GM18867 (cell line): Measurements from ENCODE around the gene SNRNP40.
"Not testable (repeated sequence)": the region's sequence is repeated elsewhere in the genome, so short reads cannot be mapped to it uniquely, and the experiment has no call there.

Experiments used
- ATAC-seq: cut with Tn5 transposase; IDR thresholded peaks from one replicate; pipeline ENCODE4 v1.9.1; 2021; ENCODE audit warnings: mild to moderate bottlenecking, moderate library complexity; ENCODE audit not compliant: unreplicated experiment

The SNRNP40 gene

DNA sequence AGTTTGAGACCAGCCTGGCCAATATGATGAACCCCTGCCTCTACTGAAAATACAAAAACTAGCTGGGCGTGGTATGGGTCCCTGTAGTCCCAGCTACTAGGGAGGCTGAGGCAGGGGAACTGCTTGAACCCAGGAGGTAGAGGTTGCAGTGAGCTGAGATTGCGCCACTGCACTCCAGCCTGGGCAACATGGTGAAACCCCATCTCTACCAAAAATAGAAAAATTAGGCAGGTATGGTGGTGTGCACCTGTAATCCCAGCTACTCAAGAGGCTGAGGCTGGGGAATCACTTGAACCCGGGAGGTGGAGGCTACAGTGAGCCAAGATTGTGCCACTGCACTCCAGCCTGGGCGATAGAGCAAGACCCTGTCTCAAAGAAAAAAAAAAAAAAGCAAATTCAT, 8.8 kb downstream of the SNRNP40 start:
- not testable (repeated sequence) for ATAC-seq

DNA sequence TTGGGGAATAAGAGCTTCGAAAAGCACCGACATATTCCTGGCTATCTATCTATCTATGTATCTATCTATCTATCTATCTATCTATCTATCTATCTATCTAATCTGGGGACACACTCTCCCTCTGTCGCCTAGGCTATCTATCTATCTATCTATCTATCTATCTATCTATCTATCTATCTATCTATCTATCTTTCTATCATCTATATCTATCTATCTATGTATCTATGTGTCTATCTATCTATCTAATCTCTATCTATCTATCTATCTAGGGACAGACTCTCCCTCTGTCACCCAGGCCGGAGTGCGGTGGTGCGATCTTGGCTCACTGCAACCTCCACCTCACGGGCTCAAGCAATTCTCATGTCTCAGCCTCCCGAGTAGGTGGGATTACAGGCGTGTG, 14.2 kb downstream of the SNRNP40 start:
- ATAC-seq = not testable (repeated sequence)

DNA sequence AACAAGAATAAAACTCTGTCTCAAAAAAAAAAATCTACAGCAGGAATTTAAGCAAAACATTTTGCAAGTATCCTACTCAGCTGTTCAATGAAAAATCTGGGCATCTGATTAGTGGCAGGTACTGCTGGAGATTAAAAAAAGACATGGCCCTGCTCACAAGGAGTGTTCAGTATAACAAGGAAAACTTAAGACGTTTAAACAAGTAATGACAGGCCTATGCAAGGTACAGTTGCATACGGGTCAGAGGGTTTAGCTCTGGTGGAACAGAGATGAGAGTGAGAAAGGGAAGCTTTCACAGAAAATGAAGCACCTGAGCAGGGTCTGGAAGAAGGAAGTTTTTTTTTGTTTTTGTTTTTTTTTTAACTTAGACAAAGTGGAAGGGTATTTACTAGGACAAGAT, 23.0 kb downstream of the SNRNP40 start:
- no peak for ATAC-seq

DNA sequence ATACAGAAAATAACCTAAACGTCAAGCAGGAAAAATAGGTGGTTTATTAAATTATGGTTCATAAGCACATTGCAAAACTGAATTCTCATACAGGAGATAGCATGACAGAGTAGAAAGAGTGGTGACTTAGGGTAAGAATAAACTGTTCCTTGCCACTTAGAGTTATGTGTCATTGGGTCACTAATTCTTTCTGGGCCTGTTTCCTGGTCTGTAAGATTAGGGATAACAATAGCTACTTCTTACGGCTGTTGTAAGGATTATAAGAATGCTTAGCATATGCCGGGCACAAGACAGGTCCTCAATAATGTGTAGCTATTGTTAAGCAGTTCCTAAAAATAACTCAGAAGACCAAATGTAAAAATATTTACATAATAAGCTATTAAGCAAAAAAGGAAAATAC, 24.2 kb downstream of the SNRNP40 start:
- no peak for ATAC-seq

DNA sequence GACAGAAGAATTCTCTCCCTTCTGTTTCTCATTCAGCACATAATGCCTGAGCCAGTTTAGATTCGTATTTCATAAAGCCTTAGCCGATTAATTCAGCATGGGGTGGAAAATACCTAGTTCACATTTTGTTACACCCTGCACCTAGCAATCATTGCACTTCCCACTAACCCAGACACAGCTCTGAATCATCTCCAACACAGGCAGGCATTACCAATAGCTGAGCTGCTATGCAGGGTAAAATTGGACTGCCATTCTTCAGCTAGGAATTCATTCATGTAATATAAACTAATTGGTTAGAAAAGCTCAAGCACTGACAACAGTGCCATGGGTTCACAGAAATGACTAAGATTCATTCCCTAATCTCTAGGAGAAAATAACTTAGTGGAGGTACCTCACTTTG, 30.0 kb downstream of the SNRNP40 start:
- ATAC-seq = no peak

DNA sequence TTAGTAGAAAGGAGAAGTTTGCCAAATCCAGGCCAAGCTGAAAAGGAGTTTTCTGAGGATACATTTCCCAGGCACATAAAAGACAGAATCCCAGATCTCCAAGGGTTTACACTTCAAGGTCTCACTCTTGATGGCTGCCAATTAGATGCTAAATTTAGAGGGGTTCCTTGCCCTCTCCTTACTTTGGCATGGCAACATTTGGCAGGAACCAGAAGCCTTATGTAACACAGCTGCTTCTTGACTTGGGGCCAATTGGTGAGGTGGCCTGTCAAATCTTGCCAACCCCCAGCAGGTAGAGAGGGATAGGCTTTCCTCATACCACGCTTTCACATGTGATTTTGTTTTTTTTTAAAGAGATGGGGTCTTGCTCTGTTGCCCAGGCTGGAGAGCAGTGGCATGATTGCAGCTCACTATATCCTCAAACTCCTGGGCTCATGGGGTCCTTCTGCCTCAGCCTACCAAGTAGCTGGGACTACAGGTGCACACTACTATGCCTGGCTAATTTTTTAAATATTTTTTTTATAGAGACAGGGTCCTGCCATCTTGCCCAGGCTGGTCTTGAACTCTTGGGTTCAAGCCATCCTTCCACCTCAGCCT, 31.7 kb downstream of the SNRNP40 start:
- no peak for ATAC-seq

DNA sequence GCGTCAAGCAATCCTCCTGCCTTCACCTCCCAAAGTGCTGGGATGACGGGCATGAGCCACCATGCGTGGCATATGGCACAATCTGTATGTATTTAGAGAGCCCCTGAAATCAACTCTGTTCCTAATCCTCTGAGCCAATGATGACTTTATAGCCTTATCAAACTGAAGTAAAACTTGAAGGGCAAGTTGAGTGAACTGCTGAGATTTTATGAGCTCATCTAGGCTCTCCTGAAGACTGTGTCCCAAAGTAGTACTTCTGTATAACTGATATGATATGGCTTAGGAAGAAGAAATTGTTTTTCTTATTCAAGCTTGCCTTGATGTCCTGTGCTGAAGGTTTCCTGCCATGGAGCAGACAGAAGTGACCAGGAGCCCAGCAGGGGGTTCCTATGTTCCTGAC, 33.2 kb downstream of the SNRNP40 start:
- ATAC-seq = no peak

DNA sequence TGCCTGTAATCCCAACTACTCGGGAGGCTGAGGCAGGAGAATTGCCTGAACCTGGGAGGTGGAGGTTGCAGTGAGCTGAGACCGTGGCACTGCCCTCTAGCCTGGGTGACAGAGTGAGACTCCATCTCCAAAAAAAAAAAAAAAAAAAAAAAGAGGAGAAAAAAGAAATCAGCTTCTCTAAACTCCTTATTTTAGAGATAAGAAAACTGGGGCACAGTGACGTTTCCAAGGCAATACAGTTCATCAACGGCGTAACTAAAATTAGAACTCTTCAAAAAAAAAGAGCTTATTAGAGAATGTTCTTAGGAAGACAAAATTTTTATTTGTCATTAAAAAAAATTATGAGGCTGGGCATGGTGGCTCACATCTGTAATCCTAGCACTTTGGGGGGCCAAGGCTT, 34.2 kb downstream of the SNRNP40 start:
- not testable (repeated sequence) for ATAC-seq

DNA sequence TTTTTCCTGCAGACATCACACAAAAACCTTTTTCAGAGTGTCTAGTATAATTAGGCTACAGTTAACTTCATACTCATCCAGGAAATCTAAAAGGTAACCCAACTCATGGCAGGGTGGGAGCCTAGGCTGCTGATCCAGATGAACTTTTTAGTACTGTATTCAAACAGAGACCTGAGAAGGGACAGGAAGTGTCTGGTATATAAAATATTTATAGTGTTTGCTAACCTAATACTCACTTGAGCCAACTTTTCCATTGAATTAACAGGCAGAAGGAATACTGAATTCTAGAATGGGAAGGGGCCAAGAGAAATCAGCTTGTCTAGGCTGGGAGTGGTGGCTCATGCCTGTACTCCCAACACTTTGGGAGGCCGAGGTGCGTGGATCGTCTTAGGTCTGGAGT, 34.7 kb downstream of the SNRNP40 start:
- ATAC-seq = no peak

DNA sequence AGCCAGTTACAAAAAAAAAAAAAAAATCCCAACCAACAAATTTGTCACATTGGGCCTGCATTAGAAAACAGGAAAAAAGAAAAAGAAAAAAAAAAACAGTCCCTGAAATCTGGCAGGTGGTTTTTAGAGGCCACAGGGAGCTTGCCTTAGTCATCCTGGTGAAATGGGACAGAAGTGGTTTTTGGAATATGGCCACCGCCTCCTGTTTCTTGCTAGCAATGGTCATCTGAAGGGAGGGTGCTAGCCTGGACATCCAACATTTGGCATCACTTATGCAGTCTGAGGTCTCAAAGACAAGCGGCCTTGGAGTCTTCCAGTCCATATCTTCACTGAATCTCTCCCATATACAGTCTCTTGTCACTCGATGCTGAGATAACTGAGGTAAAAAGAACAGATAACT, 36.8 kb downstream of the SNRNP40 start:
- no peak for ATAC-seq

DNA sequence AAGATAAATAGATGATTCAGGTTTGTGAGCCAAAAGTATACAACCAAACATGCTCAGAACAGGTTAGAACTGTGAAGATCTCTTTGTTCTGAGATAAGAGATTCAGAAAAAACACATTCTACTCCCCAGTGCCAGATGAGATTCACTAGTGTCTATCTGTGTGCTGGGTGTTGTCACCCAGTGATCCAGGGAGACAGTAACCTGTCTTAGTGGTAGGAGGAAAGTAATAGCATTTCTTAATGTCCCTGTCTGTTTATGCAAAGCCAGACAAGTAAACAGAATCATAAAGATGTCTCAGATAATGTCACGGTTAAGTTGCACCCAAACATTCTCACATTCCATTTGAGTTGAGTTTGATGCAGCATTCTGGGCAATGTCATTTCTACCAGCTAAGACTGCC, 38.0 kb downstream of the SNRNP40 start:
- no peak for ATAC-seq

DNA sequence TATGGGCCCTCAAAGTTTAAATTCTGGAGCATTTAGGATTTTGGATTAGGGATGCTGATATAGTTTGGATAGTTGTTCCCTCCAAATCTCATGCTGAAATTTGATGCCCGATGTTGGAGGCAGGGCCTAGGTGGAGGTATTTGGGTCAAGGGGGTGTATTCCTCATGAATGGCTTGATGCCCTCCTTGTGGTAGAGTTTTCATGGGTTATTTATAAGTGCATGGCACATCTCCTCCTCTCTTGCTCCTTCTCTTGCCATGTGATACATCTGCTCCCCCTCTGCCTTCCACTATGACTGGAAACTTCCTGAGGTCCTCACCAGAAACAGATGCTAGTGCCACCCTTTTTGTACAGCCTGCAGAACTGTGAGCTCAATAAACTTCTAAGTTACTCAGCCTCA, 39.4 kb downstream of the SNRNP40 start:
- no peak for ATAC-seq

DNA sequence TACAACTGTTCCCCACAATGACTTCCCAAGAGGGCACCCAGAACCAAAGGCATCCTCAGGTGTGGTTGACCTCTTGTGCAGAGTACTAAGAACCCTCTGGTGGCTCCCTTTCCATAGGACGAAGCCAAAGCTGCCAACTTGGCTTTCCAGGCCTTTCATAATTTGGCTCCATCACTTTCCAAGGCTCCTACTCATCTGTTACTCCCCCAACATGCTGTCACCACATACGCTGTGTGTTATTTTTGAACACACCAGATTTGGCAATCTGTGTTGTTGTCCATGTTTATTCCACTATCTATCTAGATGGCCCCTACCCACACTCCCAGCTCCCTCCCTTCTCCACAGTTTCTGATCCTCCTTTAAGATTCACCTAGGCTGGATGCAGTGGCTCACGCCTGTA, 46.7 kb downstream of the SNRNP40 start:
- ATAC-seq = no peak

DNA sequence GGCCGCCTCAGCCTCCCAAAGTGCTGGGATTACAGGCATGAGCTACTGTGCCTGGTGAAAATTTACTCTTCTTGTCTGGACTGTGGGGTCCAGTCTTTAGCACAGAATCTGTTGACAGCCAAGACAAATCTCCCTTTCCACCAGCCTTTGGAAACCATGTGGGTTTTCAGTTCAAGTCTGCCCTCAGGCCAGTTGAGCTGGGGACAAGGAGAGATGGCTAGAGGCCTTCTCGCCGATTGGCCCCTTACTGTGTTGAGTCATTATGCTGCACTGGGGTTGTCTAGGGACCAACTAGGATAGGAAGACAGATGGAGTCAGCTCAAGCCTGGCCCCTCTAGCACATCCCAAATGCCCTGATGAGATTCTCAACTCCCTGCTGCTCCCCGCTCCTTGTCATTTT, 48.3 kb downstream of the SNRNP40 start:
- no peak for ATAC-seq

DNA sequence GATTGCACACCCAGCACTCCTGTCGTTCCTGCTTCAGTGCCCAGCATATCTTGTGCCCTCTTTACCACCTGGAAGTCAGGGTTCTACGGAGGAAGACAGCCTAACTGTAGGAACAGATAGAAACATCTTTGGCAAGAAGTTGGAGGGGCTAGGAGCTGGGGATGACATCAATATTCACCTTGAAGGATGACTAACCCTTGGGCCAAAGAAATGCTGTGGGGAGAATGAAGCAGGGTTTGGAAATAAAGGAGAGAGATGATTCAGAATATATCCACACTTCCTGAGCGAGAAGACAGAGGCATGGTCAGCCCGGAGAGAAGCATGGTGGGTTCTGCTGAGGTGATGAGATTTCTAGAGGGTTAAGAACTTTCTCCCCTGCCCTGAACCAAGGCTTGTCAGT, 52.3 kb downstream of the SNRNP40 start:
- ATAC-seq = no peak

DNA sequence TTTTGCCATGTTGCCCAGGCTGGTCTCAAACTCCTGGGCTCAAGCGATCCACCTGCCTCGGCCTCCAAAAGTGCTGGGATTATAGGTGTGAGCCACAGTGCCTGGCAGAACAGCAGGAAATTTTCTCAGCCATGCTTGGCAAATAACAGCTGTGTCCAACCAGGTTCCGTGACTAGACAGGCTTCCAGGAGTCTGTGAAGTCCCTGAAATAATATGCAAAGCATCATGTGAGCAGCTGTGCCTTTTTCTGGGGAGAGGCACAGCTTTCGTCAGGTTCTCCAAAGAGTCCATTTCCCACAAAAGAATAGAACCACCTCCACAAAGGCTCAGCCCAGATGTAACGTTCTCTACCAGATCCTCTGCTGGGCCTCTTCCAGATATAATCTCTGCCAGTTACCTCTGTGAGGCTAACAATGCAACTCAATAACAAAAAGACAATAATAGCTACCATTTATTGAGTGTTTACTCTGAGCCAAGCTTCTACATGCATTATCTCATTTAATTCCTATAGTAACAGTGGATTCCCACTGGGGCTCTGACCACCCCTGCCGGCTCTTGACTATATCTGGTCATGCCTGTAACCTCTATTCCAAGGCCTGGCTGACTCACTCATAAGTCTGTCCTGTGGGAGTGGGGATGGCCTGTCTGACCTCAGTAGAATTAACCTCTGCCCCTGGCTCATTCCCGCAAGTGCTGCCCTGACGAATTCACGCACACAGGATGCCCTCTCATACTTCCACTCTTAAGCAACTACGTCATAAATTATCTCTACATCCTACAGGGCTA, 52.9 kb downstream of the SNRNP40 start:
- ATAC-seq = no peak

DNA sequence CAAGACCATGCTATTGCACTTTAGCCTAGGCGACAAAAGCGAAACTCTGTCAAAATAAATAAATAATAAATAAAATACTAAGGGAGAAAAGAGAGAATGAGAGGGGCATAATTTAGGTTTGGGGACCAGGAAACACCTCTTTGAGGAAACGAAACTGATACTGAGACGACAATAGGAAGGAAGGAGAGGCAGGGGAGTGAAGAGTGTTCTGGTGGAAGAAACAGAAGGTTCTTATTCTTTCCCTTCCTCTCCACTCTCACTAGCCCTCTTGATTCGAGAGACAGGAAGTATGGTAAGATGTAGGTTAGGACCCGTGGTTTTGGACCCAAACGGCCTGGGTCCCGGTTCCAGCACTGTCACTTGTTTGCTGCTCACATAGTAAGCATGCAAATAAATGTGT, 55.3 kb downstream of the SNRNP40 start:
- ATAC-seq = no peak

DNA sequence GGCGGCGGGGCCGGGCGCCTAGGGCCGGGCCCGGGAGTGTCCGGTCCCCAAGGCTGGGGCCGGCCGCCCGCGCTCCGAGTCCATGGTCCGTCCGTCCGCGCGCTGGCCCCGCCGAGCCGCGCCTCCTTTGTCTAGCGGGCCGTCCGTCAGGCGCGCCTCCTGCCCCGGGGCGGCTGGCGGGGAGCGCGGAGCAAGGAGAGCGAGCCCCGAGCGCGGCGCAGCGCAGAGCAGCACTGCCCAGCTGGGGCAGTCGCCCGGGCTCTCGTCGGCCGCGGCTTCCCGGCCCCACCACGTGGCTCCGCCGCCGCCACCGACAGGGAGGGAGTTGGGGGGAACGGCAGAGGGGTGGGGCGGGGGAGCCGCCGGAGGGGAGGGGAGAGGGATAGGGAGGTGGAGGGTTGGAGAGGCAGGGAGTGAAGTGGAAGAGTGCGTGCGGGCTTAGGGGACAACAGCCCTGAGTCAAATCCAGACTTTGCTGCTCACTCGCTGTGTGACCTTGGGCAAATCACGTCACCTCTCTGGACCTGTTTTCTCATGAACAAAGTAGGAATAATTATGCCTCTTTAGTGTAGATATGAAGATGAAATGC, 56.8 kb downstream of the SNRNP40 start, which contains the start of gene NKAIN1:
Gene NKAIN1 (minus strand): TSS at position 235 of the 589 bp plus-strand sequence. CDS start 340 bp downstream, outside the sequence.
- ATAC-seq = no peak

DNA sequence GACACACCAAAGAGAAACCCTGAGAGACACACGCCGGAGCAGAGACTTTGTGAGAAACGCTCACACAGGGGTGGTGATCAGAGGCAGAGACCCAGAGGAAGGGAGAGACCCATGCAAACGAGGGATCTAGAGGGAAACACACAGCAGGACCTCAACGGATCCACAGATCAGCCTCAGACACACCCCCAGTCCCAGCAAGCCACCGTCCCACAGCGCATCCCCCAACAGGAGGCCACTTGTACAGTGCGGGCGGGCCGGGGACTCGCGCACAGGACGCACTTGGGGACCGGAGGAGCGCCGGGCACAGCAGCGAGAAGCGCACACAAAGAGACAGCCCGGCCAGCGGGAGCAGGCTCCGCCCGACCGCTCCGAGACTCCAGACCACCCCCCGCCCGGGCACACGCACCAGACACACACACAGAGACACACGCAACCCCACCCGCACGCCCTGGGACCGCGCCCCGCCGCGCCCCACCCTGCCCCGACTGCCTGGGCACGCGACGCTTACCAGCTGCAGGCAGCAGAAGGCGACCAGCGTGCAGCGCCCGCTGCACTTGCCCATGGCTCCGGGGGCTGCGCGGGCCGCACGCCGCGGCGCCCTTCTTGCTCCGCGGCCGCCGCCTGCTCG, 57.5 kb downstream of the SNRNP40 start:
- ATAC-seq = no peak

DNA sequence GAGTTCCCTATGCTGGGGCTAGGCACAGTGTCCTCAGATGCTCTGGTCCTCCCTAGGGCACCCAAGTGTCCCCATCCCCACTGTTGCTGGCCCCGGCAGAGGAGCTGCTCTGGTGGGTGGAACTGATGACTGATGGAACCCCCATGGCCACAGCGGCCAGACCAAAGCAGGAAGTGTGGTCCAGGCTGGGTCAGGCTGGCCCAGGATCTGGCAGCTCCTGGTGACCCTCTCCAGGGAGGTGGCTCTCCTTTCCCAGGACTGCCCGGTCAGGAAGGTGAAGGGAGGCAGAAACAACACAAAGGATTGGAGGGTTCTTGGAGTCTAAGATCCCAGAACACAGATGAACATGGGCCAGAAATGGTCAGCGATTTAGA, 58.0 kb downstream of the SNRNP40 start:
- ATAC-seq = no peak

DNA sequence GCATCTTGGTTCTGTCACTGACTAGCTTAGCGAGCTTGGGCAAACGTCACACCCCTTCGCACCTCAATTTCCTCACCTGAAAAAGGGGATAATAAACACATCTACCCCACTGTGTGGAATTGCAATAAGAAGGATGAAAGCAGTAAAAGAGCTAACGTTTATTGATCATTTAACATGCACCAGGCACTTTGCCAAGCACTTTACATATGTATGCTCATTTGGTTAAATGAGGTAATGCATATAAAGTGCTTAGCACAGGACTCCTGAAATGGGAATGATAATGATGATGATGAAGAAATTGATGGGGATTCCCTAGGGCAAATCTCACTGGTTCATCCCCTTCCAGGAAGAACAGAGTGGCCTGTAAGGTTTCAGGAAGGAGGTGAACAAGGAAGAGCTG, 61.7 kb downstream of the SNRNP40 start:
- ATAC-seq = no peak
